Measurements from ENCODE around the gene LRPAP1. TPM values are rescaled to one million over a fixed set of nuclear protein-coding genes. Genes with fewer than 3 reads are reported as not detected.
"Not testable (repeated sequence)": the region's sequence is repeated elsewhere in the genome, so short reads cannot be mapped to it uniquely, and the experiment has no call there.

The LRPAP1 gene
- total RNA-seq, 4 donors from 2014 or later: 65.0 to 131 (median 100) TPM

GRCh38 chr4:3513807-3514206, 18.4 kb downstream of the LRPAP1 start:
- H3K27me3 ChIP-seq: no peaks in the 10 kb centered on the region
- ATAC-seq (no peak), DNase-seq (no peak)
- intact Hi-C loops (cut with DNase I; ENCODE audit: low total_unique reads): no loop called here
- H3K36me3 ChIP-seq: peaks cover 0 to 81% of the 10 kb centered on the region in 2 donors
- TF ChIP-seq CTCF (IDR thresholded peaks at IDR 0.05 in 4 of 5, conservative IDR thresholded peaks at IDR 0.05 in 1 of 5): no peak
- TF ChIP-seq POLR2A (IDR thresholded peaks at IDR 0.05): no peak
- H3K4me3 ChIP-seq: no peak overlapping the region
- H3K27ac ChIP-seq: no peak overlapping the region
- in situ Hi-C loops (cut with MboI; ENCODE audit: low sequenced_read_pairs in 4 of 4): no loop called here
- H3K9me3 ChIP-seq: no peaks in the 10 kb centered on the region
- no peaks in the 10 kb centered on the region for H3K4me1 ChIP-seq

- in situ Hi-C loops (cut with MboI; ENCODE audit: low sequenced_read_pairs in 4 of 4) (no loop called here), intact Hi-C loops (cut with DNase I; ENCODE audit: low total_unique reads) (no loop called here)
- no peaks in the 10 kb centered on the region for H3K4me1 ChIP-seq
- TF ChIP-seq POLR2A (IDR thresholded peaks at IDR 0.05) (no peak), CTCF (IDR thresholded peaks at IDR 0.05 in 4 of 5, conservative IDR thresholded peaks at IDR 0.05 in 1 of 5) (no peak)
- peaks cover 0 to 78% of the 10 kb centered on the region in 2 donors for H3K36me3 ChIP-seq
- no peaks in the 10 kb centered on the region for H3K9me3 ChIP-seq
- DNase-seq (no peak), ATAC-seq (no peak)
- no peak overlapping the region for H3K27ac ChIP-seq
- no peak overlapping the region for H3K4me3 ChIP-seq
- H3K27me3 ChIP-seq: no peaks in the 10 kb centered on the region
Measured at GRCh38 chr4:3512719-3513118, 19.5 kb downstream of the LRPAP1 start.

GRCh38 chr4:3512279-3512678, 19.9 kb downstream of the LRPAP1 start:
- Histone ChIP-seq H3K4me3 (no peak overlapping the region), H3K4me1 (no peaks in the 10 kb centered on the region), H3K9me3 (no peaks in the 10 kb centered on the region), H3K27me3 (no peaks in the 10 kb centered on the region), H3K36me3 (peaks cover 0 to 73% of the 10 kb centered on the region in 2 donors), H3K27ac (no peak overlapping the region)
- no peak for ATAC-seq
- in situ Hi-C loops (cut with MboI; ENCODE audit: low sequenced_read_pairs in 4 of 4): no loop called here
- no peak for TF ChIP-seq POLR2A (IDR thresholded peaks at IDR 0.05)
- no peak for TF ChIP-seq CTCF (IDR thresholded peaks at IDR 0.05 in 4 of 5, conservative IDR thresholded peaks at IDR 0.05 in 1 of 5)
- intact Hi-C loops (cut with DNase I; ENCODE audit: low total_unique reads): no loop called here
- DNase-seq: no peak

GRCh38 chr4:3511601-3512000, 20.6 kb downstream of the LRPAP1 start:
- H3K27me3 ChIP-seq; H3K9me3 ChIP-seq; in situ Hi-C loops (cut with MboI; ENCODE audit: low sequenced_read_pairs in 4 of 4); H3K4me1 ChIP-seq; ATAC-seq; H3K4me3 ChIP-seq; DNase-seq; intact Hi-C loops (cut with DNase I; ENCODE audit: low total_unique reads); H3K27ac ChIP-seq: not testable (repeated sequence)
- H3K36me3 ChIP-seq: peaks cover 0 to 67% of the 10 kb centered on the region in 2 donors

GRCh38 chr4:3511187-3511586, 21.0 kb downstream of the LRPAP1 start:
- TF ChIP-seq CTCF (IDR thresholded peaks at IDR 0.05 in 4 of 5, conservative IDR thresholded peaks at IDR 0.05 in 1 of 5) (no peak), POLR2A (IDR thresholded peaks at IDR 0.05) (no peak)
- Histone ChIP-seq H3K36me3 (peaks cover 0 to 62% of the 10 kb centered on the region in 2 donors), H3K4me1 (no peaks in the 10 kb centered on the region), H3K27ac (no peak overlapping the region), H3K4me3 (no peak overlapping the region), H3K9me3 (no peaks in the 10 kb centered on the region), H3K27me3 (no peaks in the 10 kb centered on the region)
- DNase-seq (no peak), ATAC-seq (no peak)
- in situ Hi-C loops (cut with MboI; ENCODE audit: low sequenced_read_pairs in 4 of 4): no loop called here
- intact Hi-C loops (cut with DNase I; ENCODE audit: low total_unique reads): no loop called here
